Astrocyte of the spinal cord (primary cell): ENCODE data around the gene IGSF11.

Source experiments
- DNase-seq: peaks from one replicate; pipeline ENCODE4 v3.0.0; 2011; ENCODE audit warnings: low read depth, low spot score
- H3K4me3 ChIP-seq: 2 replicates; pipeline ENCODE4 v1.5.1; 2011; ENCODE audit warnings: low read depth, mild to moderate bottlenecking, low read length, moderate library complexity
- in situ Hi-C: cut with HindIII; loops from 2 replicates; pipeline ENCODE4 v1.10.0; 2017; ENCODE audit warnings: low sequenced_read_pairs
- TF ChIP-seq, protein P1 (sequence below): IDR thresholded peaks from 2 replicates; pipeline ENCODE4 v1.5.1; 2012; ENCODE audit warnings: low read depth, mild to moderate bottlenecking, low read length, inconsistent platforms

Gene IGSF11

DNA sequence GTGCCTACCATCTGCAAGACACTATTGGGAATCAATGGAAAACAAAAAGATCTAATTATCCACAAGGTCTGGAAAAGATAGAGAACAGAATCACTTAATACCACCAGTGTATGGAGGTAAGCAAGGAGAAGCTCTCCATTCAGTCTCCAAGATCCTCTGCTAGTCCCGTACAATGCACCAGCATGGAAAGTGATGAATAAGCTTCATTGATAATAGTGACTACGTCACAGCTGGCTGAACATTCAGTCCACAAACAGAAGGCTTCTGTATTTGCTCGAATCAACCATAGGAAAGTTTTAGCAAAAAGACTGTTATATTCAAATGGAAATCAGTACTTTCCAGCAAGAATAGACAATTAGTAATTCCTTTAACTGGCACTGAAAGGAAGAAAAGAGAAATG is 42.9 kb downstream of the IGSF11 start:
- DNase-seq, result peak; percentile 1
- no peak overlapping the region for H3K4me3 ChIP-seq
- TF ChIP-seq, protein P1, sequence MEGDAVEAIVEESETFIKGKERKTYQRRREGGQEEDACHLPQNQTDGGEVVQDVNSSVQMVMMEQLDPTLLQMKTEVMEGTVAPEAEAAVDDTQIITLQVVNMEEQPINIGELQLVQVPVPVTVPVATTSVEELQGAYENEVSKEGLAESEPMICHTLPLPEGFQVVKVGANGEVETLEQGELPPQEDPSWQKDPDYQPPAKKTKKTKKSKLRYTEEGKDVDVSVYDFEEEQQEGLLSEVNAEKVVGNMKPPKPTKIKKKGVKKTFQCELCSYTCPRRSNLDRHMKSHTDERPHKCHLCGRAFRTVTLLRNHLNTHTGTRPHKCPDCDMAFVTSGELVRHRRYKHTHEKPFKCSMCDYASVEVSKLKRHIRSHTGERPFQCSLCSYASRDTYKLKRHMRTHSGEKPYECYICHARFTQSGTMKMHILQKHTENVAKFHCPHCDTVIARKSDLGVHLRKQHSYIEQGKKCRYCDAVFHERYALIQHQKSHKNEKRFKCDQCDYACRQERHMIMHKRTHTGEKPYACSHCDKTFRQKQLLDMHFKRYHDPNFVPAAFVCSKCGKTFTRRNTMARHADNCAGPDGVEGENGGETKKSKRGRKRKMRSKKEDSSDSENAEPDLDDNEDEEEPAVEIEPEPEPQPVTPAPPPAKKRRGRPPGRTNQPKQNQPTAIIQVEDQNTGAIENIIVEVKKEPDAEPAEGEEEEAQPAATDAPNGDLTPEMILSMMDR, result no peak
- in situ Hi-C loops, result no loop called here

- TF ChIP-seq, protein P1, result no peak
- in situ Hi-C loops, result no loop called here
- no peak overlapping the region for H3K4me3 ChIP-seq
- no peak for DNase-seq
These were observed 43.7 kb downstream of the IGSF11 start for GRCh38 chr3:118990823-118991560.

- H3K4me3 ChIP-seq, result no peak overlapping the region
- TF ChIP-seq, protein P1, result no peak
- in situ Hi-C loops, result no loop called here
- DNase-seq, result no peak
These were observed 46.2 kb downstream of the IGSF11 start for GRCh38 chr3:118988198-118989130.

- no peak overlapping the region for H3K4me3 ChIP-seq
- DNase-seq, result peak; percentile 44
- in situ Hi-C loops, result no loop called here
- TF ChIP-seq, protein P1, result no peak
These were observed 47.2 kb downstream of the IGSF11 start for GRCh38 chr3:118987477-118987876.

- in situ Hi-C loops, result no loop called here
- H3K4me3 ChIP-seq, result no peak overlapping the region
- TF ChIP-seq, protein P1, result no peak
- DNase-seq, result no peak
These were observed 47.9 kb downstream of the IGSF11 start for GRCh38 chr3:118986734-118987133.

- TF ChIP-seq, protein P1, result no peak
- in situ Hi-C loops, result no loop called here
- no peak overlapping the region for H3K4me3 ChIP-seq
- no peak for DNase-seq
These were observed 49.9 kb downstream of the IGSF11 start for GRCh38 chr3:118984699-118985098.
